Caco-2 (cell line): Measurements from ENCODE around the gene FBXO34. TPM values are rescaled to one million over a fixed set of nuclear protein-coding genes. Genes with fewer than 3 reads are reported as not detected.

Experiments used
- BruUV-seq: library from RNA; stranded (reverse); fragments of 400-500 nt; replicated peaks from 2 replicates; lab custom pipeline; 2021; lab: Mats Ljungman, UMichigan
- CTCF ChIA-PET: fragments of 300-600 bp; sonication (Branson Sonifier 250); formaldehyde crosslinking; loops from one replicate; lab custom pipeline; 2022; ENCODE audit warnings: antibody characterized with exemption; lab: Charles Lee
- POLR2A ChIA-PET: fragments of 300-600 bp; sonication (Branson Sonifier 250); formaldehyde crosslinking; loops from one replicate; lab custom pipeline; 2022; ENCODE audit warnings: antibody characterized with exemption; lab: Charles Lee
- DNase-seq, 2 experiments: peaks; one replicate each; pipeline versions ENCODE4 v3.0.0 to v3.0.0-alpha.2; 2020 to 2022
- H3K27me3 ChIP-seq: replicated peaks from 2 replicates; pipeline ENCODE4 v1.6.0; 2011; ENCODE audit warnings: low read length; ENCODE audit not compliant: control insufficient read depth, insufficient read depth
- H3K36me3 ChIP-seq: 2 replicates; pipeline ENCODE4 v1.5.1; 2011; ENCODE audit warnings: low read length; ENCODE audit not compliant: control insufficient read depth, insufficient read depth
- H3K4me1 ChIP-seq: fragments of 250-450 bp; sonication (Bioruptor Pico); 2 replicates; pipeline ENCODE4 v1.5.1; 2020; ENCODE audit warnings: mild to moderate bottlenecking
- H3K4me3 ChIP-seq: 2 replicates; pipeline ENCODE4 v1.5.1; 2011; ENCODE audit warnings: low read depth, mild to moderate bottlenecking, control low read depth, low read length
- H3K9me3 ChIP-seq: fragments of 250-450 bp; sonication (Bioruptor Pico); 2 replicates; pipeline ENCODE4 v1.5.1; 2020; ENCODE audit warnings: mild to moderate bottlenecking, moderate library complexity
- H3K27ac Mint-ChIP-seq: one replicate; pipeline ENCODE4 v1.8.0; 2022; ENCODE audit warnings: mixed read lengths; ENCODE audit not compliant: unreplicated experiment
- H3K27me3 Mint-ChIP-seq: one replicate; pipeline ENCODE4 v1.8.0; 2022; ENCODE audit warnings: mixed read lengths; ENCODE audit not compliant: insufficient read depth, unreplicated experiment
- H3K36me3 Mint-ChIP-seq: one replicate; pipeline ENCODE4 v1.8.0; 2022; ENCODE audit warnings: mild to moderate bottlenecking, mixed read lengths; ENCODE audit not compliant: insufficient read depth, unreplicated experiment
- H3K4me1 Mint-ChIP-seq: one replicate; pipeline ENCODE4 v1.8.0; 2022; ENCODE audit warnings: low read depth, mixed read lengths; ENCODE audit not compliant: unreplicated experiment
- H3K4me3 Mint-ChIP-seq: one replicate; pipeline ENCODE4 v1.8.0; 2022; ENCODE audit warnings: mild to moderate bottlenecking, moderate library complexity, mixed read lengths; ENCODE audit not compliant: unreplicated experiment
- H3K9me3 Mint-ChIP-seq: one replicate; pipeline ENCODE4 v1.8.0; 2022; ENCODE audit warnings: mixed read lengths; ENCODE audit not compliant: unreplicated experiment
- intact Hi-C: fragments of 100-400 bp; cut with micrococcal nuclease; formaldehyde crosslinking; loops from one replicate; pipeline ENCODE4 v1.10.0; 2022; ENCODE audit not compliant: unreplicated experiment
- total RNA-seq: library from RNA; stranded (reverse); gene quantifications from 2 replicates; pipeline ENCODE4 v1.2.3, GENCODE V29; 2022
- TF ChIP-seq, protein P1 (sequence below), 2 experiments: fragments of 200-600 bp in 1 of 2; IDR thresholded peaks; 1 replicate in 1 of 2; 2 replicates in 1 of 2; pipeline versions ENCODE4 v1.5.1 to v1.8.0; 2011 to 2022; ENCODE audit warnings: antibody characterized with exemption in 1 of 2, control low read depth in 1 of 2, inconsistent platforms in 1 of 2, low read depth in 1 of 2, low read length in 1 of 2, mild to moderate bottlenecking in 1 of 2, moderate library complexity in 1 of 2; ENCODE audit not compliant: insufficient read depth in 1 of 2, severe bottlenecking in 1 of 2, unreplicated experiment in 1 of 2

FBXO34 gene
- total RNA-seq, 1 experiment from 2014 or later, result 23.7 TPM

DNA sequence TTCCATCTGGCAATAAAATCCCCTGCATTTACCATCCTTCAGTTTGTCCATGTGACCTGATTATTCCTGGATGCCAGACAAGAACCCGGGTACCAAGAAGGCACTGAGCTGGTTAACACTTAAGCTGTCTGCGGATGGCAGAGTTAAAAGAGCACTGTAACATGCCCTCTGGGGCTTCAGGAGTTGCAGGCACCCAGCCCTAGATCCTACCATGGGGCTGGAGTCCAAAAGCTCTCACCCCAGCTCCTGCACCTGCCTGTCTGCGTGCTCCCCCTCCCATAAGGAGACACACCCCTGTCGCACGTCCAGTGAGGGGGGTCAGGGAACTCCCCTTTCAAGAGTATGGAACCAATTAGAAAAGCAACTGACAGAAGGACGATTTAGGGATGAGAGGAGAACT, 14.6 kb upstream of the FBXO34 start:
- no peaks in the 10 kb centered on the region for H3K36me3 ChIP-seq
- Mint-ChIP-seq H3K36me3 (no peaks in the 10 kb centered on the region), H3K4me3 (no peak overlapping the region), H3K27ac (no peak overlapping the region), H3K27me3 (peaks cover 10% of the 10 kb centered on the region), H3K4me1 (peaks cover 5% of the 10 kb centered on the region), H3K9me3 (no peaks in the 10 kb centered on the region)
- no peak overlapping the region for H3K4me3 ChIP-seq
- H3K9me3 ChIP-seq, result no peaks in the 10 kb centered on the region
- DNase-seq, result no peak
- no peaks in the 10 kb centered on the region for H3K4me1 ChIP-seq
- no peaks in the 10 kb centered on the region for H3K27me3 ChIP-seq
- intact Hi-C loops, result no loop called here
- BruUV-seq, result no TSS peak
- ChIA-PET POLR2A (no interaction called here), CTCF (no interaction called here)
- TF ChIP-seq, protein P1, sequence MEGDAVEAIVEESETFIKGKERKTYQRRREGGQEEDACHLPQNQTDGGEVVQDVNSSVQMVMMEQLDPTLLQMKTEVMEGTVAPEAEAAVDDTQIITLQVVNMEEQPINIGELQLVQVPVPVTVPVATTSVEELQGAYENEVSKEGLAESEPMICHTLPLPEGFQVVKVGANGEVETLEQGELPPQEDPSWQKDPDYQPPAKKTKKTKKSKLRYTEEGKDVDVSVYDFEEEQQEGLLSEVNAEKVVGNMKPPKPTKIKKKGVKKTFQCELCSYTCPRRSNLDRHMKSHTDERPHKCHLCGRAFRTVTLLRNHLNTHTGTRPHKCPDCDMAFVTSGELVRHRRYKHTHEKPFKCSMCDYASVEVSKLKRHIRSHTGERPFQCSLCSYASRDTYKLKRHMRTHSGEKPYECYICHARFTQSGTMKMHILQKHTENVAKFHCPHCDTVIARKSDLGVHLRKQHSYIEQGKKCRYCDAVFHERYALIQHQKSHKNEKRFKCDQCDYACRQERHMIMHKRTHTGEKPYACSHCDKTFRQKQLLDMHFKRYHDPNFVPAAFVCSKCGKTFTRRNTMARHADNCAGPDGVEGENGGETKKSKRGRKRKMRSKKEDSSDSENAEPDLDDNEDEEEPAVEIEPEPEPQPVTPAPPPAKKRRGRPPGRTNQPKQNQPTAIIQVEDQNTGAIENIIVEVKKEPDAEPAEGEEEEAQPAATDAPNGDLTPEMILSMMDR (IDR thresholded peaks at IDR 0.05; ENCODE audit: insufficient read depth in 1 of 2, low read depth in 1 of 2, low read length in 1 of 2, severe bottlenecking in 1 of 2, unreplicated experiment in 1 of 2), result no peak

DNA sequence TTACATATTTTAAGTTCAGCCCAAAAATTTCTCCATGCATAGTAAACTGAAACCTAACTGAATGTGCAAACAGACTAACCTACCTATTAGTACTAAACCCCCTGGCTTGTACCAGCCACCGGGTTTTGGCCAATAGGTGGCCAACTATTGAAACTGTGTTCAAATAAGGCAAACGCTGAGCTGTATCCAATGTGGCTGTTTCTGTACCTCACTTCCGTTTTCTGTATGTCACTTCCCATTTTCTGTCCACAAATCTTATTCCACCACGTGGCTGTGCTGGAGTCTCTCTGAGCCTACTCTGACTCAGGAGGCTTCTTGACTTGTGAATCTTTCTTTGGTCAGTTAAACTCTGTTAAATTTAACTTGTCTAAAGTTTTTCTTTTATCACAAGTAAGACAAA, 6.0 kb upstream of the FBXO34 start:
- H3K9me3 ChIP-seq, result no peaks in the 10 kb centered on the region
- peaks cover 11% of the 10 kb centered on the region; the same call in 1 of the 2 replicates for H3K4me1 ChIP-seq
- H3K36me3 ChIP-seq, result no peaks in the 10 kb centered on the region
- ChIA-PET POLR2A (no interaction called here), CTCF (no interaction called here)
- TF ChIP-seq, protein P1 (IDR thresholded peaks at IDR 0.05; ENCODE audit: insufficient read depth in 1 of 2, low read depth in 1 of 2, low read length in 1 of 2, severe bottlenecking in 1 of 2, unreplicated experiment in 1 of 2), result no peak
- intact Hi-C loops, result no loop called here
- BruUV-seq, result no TSS peak
- Mint-ChIP-seq H3K4me1 (peaks cover 8% of the 10 kb centered on the region), H3K27me3 (no peaks in the 10 kb centered on the region), H3K4me3 (no peak overlapping the region), H3K9me3 (no peaks in the 10 kb centered on the region), H3K36me3 (no peaks in the 10 kb centered on the region), H3K27ac (no peak overlapping the region)
- H3K4me3 ChIP-seq, result no peak overlapping the region
- H3K27me3 ChIP-seq, result no peaks in the 10 kb centered on the region
- DNase-seq, result no peak

DNA sequence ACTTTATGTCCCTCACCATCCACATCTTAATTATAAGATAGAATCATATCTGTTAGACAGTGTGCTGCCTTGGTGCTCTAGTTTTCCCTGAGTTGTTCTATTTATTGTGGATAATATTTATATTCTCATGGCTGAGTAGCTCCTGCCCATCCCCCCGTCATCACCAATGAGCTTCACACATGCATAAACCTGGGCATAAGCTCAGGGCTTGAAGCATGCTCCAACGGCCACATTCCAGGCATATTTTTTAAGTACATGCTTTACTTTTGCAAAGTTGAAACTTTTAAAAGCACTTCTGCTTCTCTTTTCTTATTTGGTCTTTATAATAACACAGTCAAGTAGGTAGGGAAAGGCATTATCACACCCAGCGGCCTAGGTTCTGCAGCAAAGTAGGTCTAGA, 3.4 kb upstream of the FBXO34 start:
- Histone ChIP-seq H3K27me3 (no peaks in the 10 kb centered on the region), H3K4me3 (no peak overlapping the region), H3K9me3 (no peaks in the 10 kb centered on the region), H3K36me3 (no peaks in the 10 kb centered on the region), H3K4me1 (peaks cover 20% of the 10 kb centered on the region; the same call in 1 of the 2 replicates)
- no peaks in the 10 kb centered on the region for H3K27me3 Mint-ChIP-seq
- ChIA-PET POLR2A (interaction anchor here (0.6 kb wide), 1 partner anchor 17 kb away, joined by 3 read pairs; no protein-coding TSS in a partner anchor), CTCF (interaction anchor here (1.9 kb wide), 1 partner anchor 87 kb away, joined by 6 read pairs; no protein-coding TSS in a partner anchor)
- no peak overlapping the region for H3K27ac Mint-ChIP-seq
- H3K9me3 Mint-ChIP-seq, result no peaks in the 10 kb centered on the region
- no TSS peak for BruUV-seq
- H3K4me3 Mint-ChIP-seq, result no peak overlapping the region
- intact Hi-C loops, result no loop called here
- TF ChIP-seq, protein P1 (IDR thresholded peaks at IDR 0.05; ENCODE audit: insufficient read depth in 1 of 2, low read depth in 1 of 2, low read length in 1 of 2, severe bottlenecking in 1 of 2, unreplicated experiment in 1 of 2), result no peak
- peaks cover 14% of the 10 kb centered on the region for H3K36me3 Mint-ChIP-seq
- no peak for DNase-seq
- H3K4me1 Mint-ChIP-seq, result peaks cover 16% of the 10 kb centered on the region
